SU-DHL-6 (cell line): ENCODE results near the gene EXOC4.

Experiments
- H2AFZ ChIP-seq: fragments of 200-600 bp; sonication (generic); 2 replicates; pipeline ENCODE4 v1.6.1; 2014; ENCODE audit warnings: low read depth, mild to moderate bottlenecking, moderate library complexity, mixed read lengths, antibody characterized with exemption, low read length; ENCODE audit not compliant: severe bottlenecking
- H3F3A ChIP-seq: fragments of 200-600 bp; shearing (Covaris generic); 2 replicates; pipeline ENCODE4 v1.6.0; 2016; ENCODE audit warnings: antibody characterized with exemption, mild to moderate bottlenecking; ENCODE audit not compliant: insufficient read depth
- H3K27ac ChIP-seq: fragments of 200-600 bp; sonication (generic); 2 replicates; pipeline ENCODE4 v1.5.1; 2016; ENCODE audit warnings: low read depth, mild to moderate bottlenecking, low read length, moderate library complexity, mixed read lengths
- H3K27me3 ChIP-seq: fragments of 200-600 bp; sonication (generic), shearing (Covaris generic); 2 replicates; pipeline ENCODE4 v1.6.0; 2014; ENCODE audit warnings: mild to moderate bottlenecking, low read length
- H3K36me3 ChIP-seq: fragments of 200-600 bp; sonication (generic); 2 replicates; pipeline ENCODE4 v1.6.1; 2014; ENCODE audit warnings: mild to moderate bottlenecking, low read length, mixed read lengths
- H3K4me2 ChIP-seq: fragments of 300-600, 200-600 bp; shearing (Covaris generic), sonication (generic); 2 replicates; pipeline ENCODE4 v1.6.0; 2014; ENCODE audit warnings: low read length, low read depth, mild to moderate bottlenecking; ENCODE audit not compliant: poor library complexity, severe bottlenecking
- H3K4me3 ChIP-seq: fragments of 200-600 bp; sonication (generic); 2 replicates; pipeline ENCODE4 v1.5.1; 2014; ENCODE audit warnings: antibody characterized with exemption, low read length, mild to moderate bottlenecking, mixed read lengths; ENCODE audit not compliant: insufficient read depth, poor library complexity, severe bottlenecking
- H3K79me2 ChIP-seq: fragments of 200-600 bp; sonication (generic); 2 replicates; pipeline ENCODE4 v1.6.1; 2014; ENCODE audit warnings: mild to moderate bottlenecking, low read length, moderate library complexity; ENCODE audit not compliant: insufficient read depth
- H3K9ac ChIP-seq: fragments of 200-600 bp; sonication (generic); 2 replicates; pipeline ENCODE4 v1.7.0; 2014; ENCODE audit warnings: mild to moderate bottlenecking, low read length
- H3K9me2 ChIP-seq: fragments of 200-600 bp; sonication (generic); replicated peaks from 2 replicates; pipeline ENCODE4 v1.6.1; 2014; ENCODE audit warnings: low read length; ENCODE audit not compliant: insufficient read depth
- H3K9me3 ChIP-seq: fragments of 200-600 bp; sonication (generic); 2 replicates; pipeline ENCODE4 v1.6.1; 2014; ENCODE audit warnings: low read length, mixed read lengths; ENCODE audit not compliant: insufficient read depth
- H4K20me1 ChIP-seq: fragments of 200-600 bp; sonication (generic); 2 replicates; pipeline ENCODE4 v1.6.1; 2014; ENCODE audit warnings: low read depth, mild to moderate bottlenecking, antibody characterized with exemption, low read length, moderate library complexity, mixed read lengths
- EZH2phosphoT487 ChIP-seq: fragments of 200-600 bp; sonication (generic), shearing (Covaris generic); conservative IDR thresholded peaks from 2 replicates; pipeline ENCODE4 v1.6.1; 2018; ENCODE audit warnings: mild to moderate bottlenecking, antibody characterized with exemption, low read length, moderate library complexity, mixed read lengths
- TF ChIP-seq, protein P1 (sequence below): fragments of 200-600 bp; sonication (generic); IDR thresholded peaks from one replicate; pipeline ENCODE4 v1.5.1; 2017; ENCODE audit warnings: antibody characterized with exemption, mild to moderate bottlenecking, low read length, moderate library complexity; ENCODE audit not compliant: insufficient read depth, poor library complexity, severe bottlenecking

Gene EXOC4

DNA sequence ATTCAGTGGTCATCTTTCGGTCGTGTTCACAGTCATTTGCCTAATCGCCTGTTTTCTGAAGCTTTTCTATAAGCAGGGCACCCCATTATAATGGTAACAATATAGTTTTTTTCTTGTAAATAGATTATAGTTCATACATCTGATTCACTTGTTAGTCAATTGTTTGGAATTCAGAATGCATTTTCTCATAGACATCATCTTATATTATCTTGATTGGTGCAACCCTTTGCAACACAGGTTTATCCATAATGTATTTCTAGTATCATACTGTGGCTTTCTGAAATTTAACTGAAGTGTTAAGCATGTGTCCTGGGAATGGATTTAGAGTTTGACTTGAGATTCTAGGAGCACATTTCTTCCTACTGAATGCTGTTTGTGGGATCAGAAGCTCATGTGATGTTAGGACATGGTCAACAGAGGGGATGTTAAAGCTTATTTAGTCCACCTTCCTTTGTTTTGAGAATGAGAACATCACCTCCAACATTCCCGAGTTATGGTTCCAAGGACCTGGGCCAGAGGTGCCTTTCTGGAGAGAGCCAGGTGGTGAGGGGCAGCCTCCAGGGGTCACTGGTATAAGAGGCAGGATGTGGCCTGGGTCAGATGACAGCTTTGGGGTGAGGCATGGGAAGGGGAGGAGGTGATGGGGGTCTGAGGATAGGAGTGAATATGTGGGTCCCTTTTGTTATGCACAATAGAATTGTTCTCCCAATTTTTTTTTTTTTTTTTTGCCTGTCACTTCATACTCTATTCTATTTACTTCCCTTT is 415.6 kb downstream of the EXOC4 start:
- H3K9ac ChIP-seq: no peak overlapping the region
- no peak for TF ChIP-seq EZH2phosphoT487
- TF ChIP-seq, protein P1, sequence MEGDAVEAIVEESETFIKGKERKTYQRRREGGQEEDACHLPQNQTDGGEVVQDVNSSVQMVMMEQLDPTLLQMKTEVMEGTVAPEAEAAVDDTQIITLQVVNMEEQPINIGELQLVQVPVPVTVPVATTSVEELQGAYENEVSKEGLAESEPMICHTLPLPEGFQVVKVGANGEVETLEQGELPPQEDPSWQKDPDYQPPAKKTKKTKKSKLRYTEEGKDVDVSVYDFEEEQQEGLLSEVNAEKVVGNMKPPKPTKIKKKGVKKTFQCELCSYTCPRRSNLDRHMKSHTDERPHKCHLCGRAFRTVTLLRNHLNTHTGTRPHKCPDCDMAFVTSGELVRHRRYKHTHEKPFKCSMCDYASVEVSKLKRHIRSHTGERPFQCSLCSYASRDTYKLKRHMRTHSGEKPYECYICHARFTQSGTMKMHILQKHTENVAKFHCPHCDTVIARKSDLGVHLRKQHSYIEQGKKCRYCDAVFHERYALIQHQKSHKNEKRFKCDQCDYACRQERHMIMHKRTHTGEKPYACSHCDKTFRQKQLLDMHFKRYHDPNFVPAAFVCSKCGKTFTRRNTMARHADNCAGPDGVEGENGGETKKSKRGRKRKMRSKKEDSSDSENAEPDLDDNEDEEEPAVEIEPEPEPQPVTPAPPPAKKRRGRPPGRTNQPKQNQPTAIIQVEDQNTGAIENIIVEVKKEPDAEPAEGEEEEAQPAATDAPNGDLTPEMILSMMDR: no peak
- no peaks in the 10 kb centered on the region for H4K20me1 ChIP-seq

DNA sequence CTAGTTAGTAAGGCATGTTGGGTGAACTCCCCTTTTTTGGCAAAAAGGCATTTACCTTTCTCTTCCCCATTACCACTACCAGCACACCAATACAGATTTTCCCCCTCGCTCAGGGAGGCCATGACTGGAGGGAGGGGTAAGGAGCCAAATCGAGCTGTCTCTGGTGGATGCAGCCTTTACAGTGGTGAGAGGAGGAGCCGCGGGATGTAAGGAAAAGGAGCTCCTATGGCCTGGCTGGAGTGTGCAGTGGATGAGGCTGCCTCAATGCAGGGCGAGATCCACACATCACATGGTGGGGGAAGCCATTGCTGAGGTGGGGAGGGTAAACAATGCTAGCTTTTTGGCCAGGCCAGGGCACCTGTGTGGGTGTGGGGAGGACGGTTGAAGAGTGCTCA is 416.2 kb downstream of the EXOC4 start:
- TF ChIP-seq, protein P1: no peak
- TF ChIP-seq EZH2phosphoT487: no peak
- Histone ChIP-seq H3F3A (no peaks in the 10 kb centered on the region), H3K27ac (no peak overlapping the region), H3K4me2 (no peak overlapping the region), H3K36me3 (no peaks in the 10 kb centered on the region), H3K79me2 (no peaks in the 10 kb centered on the region), H4K20me1 (no peaks in the 10 kb centered on the region), H3K27me3 (no peaks in the 10 kb centered on the region), H3K9me3 (no peaks in the 10 kb centered on the region), H3K9me2 (no peaks in the 10 kb centered on the region; the same call in 1 of the 2 replicates), H2AFZ (no peak overlapping the region), H3K9ac (no peak overlapping the region), H3K4me3 (no peak overlapping the region)

More for the DNA sequence above, 415.6 kb downstream of the EXOC4 start:
- no peaks in the 10 kb centered on the region for H3K79me2 ChIP-seq
- no peaks in the 10 kb centered on the region for H3K36me3 ChIP-seq
- no peaks in the 10 kb centered on the region for H3K9me3 ChIP-seq
- H3K4me3 ChIP-seq: no peak overlapping the region
- H2AFZ ChIP-seq: no peak overlapping the region
- H3F3A ChIP-seq: no peaks in the 10 kb centered on the region
- no peak overlapping the region for H3K27ac ChIP-seq
- H3K27me3 ChIP-seq: no peaks in the 10 kb centered on the region
- H3K4me2 ChIP-seq: no peak overlapping the region
- no peaks in the 10 kb centered on the region; the same call in 1 of the 2 replicates for H3K9me2 ChIP-seq

DNA sequence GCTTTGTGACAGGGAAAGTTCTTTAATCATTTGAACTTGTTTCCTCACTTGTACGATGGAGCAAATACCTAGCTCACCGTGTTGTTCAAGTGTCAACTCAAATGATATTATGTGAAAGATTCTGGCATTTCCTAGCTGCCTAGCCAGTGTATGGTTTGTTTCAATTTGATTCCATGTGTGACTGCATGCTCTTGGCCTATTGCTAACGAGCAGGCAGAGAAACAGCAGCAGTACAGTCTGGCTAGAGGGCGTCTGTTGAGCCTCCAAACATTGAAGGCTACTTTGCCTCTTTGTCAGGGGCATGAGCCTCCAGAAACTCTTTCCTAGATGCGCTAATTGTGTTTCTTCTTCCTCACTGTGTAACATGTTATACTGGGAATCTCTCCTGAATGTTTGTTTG is 417.4 kb downstream of the EXOC4 start:
- Histone ChIP-seq H3K9me3 (no peaks in the 10 kb centered on the region), H3K9me2 (no peaks in the 10 kb centered on the region; the same call in 1 of the 2 replicates), H2AFZ (no peak overlapping the region), H3K4me2 (no peak overlapping the region), H3K79me2 (no peaks in the 10 kb centered on the region), H3K9ac (no peak overlapping the region), H3K27me3 (no peaks in the 10 kb centered on the region), H3F3A (no peaks in the 10 kb centered on the region), H3K4me3 (no peak overlapping the region), H3K27ac (no peak overlapping the region), H3K36me3 (no peaks in the 10 kb centered on the region), H4K20me1 (no peaks in the 10 kb centered on the region)
- TF ChIP-seq, protein P1: no peak
- no peak for TF ChIP-seq EZH2phosphoT487
